Measurements from ENCODE around the gene CPNE7. TPM values are rescaled to one million over a fixed set of nuclear protein-coding genes. Genes with fewer than 3 reads are reported as not detected.
"Not testable (repeated sequence)": the region's sequence is repeated elsewhere in the genome, so short reads cannot be mapped to it uniquely, and the experiment has no call there.

CPNE7 gene
- total RNA-seq, 1 donor from 2014 or later = 5.5 TPM

DNA sequence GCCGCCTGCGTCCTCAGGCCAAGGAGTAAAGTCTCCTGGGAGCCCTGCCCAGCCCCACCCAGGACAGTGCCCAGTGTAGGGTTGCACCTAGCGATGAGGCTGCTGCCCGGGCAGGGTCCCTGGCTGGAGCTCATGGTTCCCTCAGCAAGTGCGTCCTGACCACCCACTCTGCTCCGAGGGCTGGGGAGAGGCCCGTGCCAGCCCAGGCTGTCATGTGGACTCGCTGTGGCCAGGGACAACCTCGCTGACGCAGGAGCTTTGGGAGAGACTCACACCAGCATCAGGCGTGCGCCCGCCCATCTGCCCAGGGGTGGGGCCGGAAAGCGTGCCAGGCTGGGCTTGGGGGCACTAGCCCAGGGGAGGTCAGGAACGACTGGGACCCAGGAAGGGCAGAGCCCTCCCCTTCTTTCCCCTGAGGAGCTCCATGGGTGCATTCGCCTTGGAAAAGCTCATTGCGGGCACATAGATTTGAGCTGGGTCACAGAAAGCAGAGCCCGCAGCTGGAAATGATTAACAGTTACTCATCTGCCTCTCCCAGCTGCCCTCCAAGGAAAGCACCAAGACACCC lies 57.6 kb downstream of the CPNE7 start:
- no peaks in the 10 kb centered on the region for H3K4me1 Mint-ChIP-seq (ENCODE audit: unreplicated experiment)
- no peak for DNase-seq (ENCODE audit: low spot score)
- no peaks in the 10 kb centered on the region for H3K9me3 Mint-ChIP-seq (ENCODE audit: unreplicated experiment)
- TF ChIP-seq, protein P1, sequence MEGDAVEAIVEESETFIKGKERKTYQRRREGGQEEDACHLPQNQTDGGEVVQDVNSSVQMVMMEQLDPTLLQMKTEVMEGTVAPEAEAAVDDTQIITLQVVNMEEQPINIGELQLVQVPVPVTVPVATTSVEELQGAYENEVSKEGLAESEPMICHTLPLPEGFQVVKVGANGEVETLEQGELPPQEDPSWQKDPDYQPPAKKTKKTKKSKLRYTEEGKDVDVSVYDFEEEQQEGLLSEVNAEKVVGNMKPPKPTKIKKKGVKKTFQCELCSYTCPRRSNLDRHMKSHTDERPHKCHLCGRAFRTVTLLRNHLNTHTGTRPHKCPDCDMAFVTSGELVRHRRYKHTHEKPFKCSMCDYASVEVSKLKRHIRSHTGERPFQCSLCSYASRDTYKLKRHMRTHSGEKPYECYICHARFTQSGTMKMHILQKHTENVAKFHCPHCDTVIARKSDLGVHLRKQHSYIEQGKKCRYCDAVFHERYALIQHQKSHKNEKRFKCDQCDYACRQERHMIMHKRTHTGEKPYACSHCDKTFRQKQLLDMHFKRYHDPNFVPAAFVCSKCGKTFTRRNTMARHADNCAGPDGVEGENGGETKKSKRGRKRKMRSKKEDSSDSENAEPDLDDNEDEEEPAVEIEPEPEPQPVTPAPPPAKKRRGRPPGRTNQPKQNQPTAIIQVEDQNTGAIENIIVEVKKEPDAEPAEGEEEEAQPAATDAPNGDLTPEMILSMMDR (IDR thresholded peaks at IDR 0.05; ENCODE audit: unreplicated experiment) = no peak
- no peak overlapping the region for H3K27ac Mint-ChIP-seq (ENCODE audit: unreplicated experiment)
- no peaks in the 10 kb centered on the region for H3K36me3 Mint-ChIP-seq (ENCODE audit: low read depth, unreplicated experiment)
- H3K27me3 Mint-ChIP-seq (ENCODE audit: unreplicated experiment) = peaks cover 9% of the 10 kb centered on the region
- H3K4me3 Mint-ChIP-seq (ENCODE audit: unreplicated experiment) = no peak overlapping the region

DNA sequence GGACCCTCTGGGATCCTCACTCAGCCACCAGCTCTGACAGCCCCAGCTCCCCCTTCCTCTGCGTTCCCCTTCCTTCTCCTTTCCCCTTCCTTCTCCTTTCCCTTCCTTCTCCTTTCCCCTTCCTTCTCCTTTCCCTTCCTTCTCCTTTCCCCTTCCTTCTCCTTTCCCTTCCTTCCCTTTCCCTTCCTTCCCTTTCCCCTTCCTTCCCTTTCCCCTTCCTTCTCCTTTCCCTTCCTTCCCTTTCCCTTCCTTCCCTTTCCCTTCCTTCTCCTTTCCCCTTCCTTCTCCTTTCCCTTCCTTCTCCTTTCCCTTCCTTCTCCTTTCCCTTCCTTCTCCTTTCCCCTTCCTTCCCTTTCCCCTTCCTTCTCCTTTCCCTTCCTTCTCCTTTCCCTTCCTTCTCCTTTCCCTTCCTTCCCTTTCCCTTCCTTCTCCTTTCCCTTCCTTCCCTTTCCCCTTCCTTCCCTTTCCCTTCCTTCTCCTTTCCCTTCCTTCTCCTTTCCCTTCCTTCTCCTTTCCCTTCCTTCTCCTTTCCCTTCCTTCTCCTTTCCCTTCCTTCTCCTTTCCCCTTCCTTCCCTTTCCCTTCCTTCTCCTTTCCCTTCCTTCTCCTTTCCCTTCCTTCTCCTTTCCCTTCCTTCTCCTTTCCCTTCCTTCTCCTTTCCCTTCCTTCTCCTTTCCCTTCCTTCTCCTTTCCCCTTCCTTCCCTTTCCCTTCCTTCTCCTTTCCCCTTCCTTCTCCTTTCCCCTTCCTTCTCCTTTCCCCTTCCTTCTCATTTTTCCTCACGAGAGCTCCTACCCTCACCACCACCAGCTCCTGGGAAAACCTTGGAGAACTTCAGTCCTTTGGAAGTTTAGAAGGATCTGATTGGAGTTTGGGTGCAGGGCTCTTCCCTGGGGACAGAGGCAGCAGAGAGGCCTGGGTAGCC lies 59.2 kb downstream of the CPNE7 start:
- not testable (repeated sequence) for H3K4me1 Mint-ChIP-seq (ENCODE audit: unreplicated experiment); DNase-seq (ENCODE audit: low spot score); H3K9me3 Mint-ChIP-seq (ENCODE audit: unreplicated experiment); H3K36me3 Mint-ChIP-seq (ENCODE audit: low read depth, unreplicated experiment); H3K27me3 Mint-ChIP-seq (ENCODE audit: unreplicated experiment); H3K4me3 Mint-ChIP-seq (ENCODE audit: unreplicated experiment)
- H3K27ac Mint-ChIP-seq (ENCODE audit: unreplicated experiment) = peak overlapping the region; percentile 24

DNA sequence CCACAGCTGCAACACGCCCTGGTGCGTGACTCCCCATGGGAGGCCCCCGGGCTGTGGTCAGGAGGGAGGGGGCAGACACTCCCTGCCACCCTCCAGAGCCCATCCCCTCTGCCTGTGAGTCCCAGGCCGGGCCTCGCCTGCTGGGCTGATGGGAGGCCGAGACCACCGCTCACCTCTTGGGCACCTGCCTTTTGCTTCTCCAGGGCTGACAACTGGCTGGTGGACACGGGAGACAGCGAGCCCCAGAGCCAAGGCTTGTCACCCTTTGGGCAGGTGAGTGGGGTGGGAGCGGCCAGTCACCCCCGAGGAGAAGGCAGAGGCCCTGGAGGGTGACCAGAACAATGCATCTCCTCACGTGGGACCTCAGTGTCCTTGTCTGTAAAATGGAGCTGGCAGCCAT lies 61.1 kb downstream of the CPNE7 start:
- H3K9me3 Mint-ChIP-seq (ENCODE audit: unreplicated experiment) = no peaks in the 10 kb centered on the region
- no peak overlapping the region for H3K4me3 Mint-ChIP-seq (ENCODE audit: unreplicated experiment)
- H3K27me3 Mint-ChIP-seq (ENCODE audit: unreplicated experiment) = peaks cover 6% of the 10 kb centered on the region
- H3K36me3 Mint-ChIP-seq (ENCODE audit: low read depth, unreplicated experiment) = no peaks in the 10 kb centered on the region
- H3K27ac Mint-ChIP-seq (ENCODE audit: unreplicated experiment) = no peak overlapping the region
- TF ChIP-seq, protein P1 (IDR thresholded peaks at IDR 0.05; ENCODE audit: unreplicated experiment) = no peak
- H3K4me1 Mint-ChIP-seq (ENCODE audit: unreplicated experiment) = peaks cover 9% of the 10 kb centered on the region
- DNase-seq (ENCODE audit: low spot score) = no peak

DNA sequence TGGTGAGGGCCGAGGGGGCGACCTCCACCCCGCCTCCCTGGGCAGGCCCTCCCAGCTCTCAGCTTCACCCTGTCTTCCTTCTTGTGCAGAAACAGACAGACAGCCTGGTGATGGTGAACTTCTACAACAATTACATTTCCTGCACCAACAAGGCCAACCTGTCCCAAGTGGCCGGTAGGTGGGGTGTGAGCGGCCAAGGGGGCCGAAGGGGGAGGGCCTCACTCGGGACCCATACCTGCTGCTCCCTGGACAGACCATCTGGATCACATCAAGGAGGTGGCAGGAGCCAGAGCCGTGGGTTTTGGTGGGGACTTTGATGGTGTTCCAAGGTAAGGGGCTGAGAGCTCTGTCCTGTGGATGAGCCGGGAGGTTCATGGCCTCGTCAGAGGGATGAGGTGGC lies 61.8 kb downstream of the CPNE7 start:
- H3K4me1 Mint-ChIP-seq (ENCODE audit: unreplicated experiment) = peaks cover 10% of the 10 kb centered on the region
- H3K27ac Mint-ChIP-seq (ENCODE audit: unreplicated experiment) = no peak overlapping the region
- no peak for DNase-seq (ENCODE audit: low spot score)
- peaks cover 4% of the 10 kb centered on the region for H3K27me3 Mint-ChIP-seq (ENCODE audit: unreplicated experiment)
- no peaks in the 10 kb centered on the region for H3K36me3 Mint-ChIP-seq (ENCODE audit: low read depth, unreplicated experiment)
- no peak overlapping the region for H3K4me3 Mint-ChIP-seq (ENCODE audit: unreplicated experiment)
- H3K9me3 Mint-ChIP-seq (ENCODE audit: unreplicated experiment) = no peaks in the 10 kb centered on the region
- TF ChIP-seq, protein P1 (IDR thresholded peaks at IDR 0.05; ENCODE audit: unreplicated experiment) = no peak

DNA sequence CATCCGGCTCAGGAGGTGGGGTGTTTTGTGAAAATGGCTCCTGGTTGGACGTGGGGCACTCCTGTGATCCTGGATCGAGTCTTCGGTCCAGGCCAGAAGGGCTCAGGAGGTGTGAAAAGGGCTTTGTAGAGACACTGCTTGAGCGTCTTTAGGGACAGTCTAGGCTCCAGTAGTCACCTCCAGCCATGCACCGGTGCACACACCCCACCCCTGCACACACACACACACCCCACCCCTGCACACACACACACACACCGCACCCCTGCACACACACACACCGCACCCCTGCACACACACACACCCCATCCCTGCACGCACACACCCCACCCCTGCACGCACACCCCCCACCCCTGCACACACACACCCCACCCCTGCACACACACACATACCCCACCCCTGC lies 62.9 kb downstream of the CPNE7 start:
- Mint-ChIP-seq H3K36me3 (ENCODE audit: low read depth, unreplicated experiment) (peaks cover under 1% of the 10 kb centered on the region), H3K27ac (ENCODE audit: unreplicated experiment) (no peak overlapping the region), H3K27me3 (ENCODE audit: unreplicated experiment) (peaks cover 9% of the 10 kb centered on the region), H3K9me3 (ENCODE audit: unreplicated experiment) (no peaks in the 10 kb centered on the region), H3K4me1 (ENCODE audit: unreplicated experiment) (peaks cover 16% of the 10 kb centered on the region), H3K4me3 (ENCODE audit: unreplicated experiment) (no peak overlapping the region)
- DNase-seq (ENCODE audit: low spot score) = no peak
- TF ChIP-seq, protein P1 (IDR thresholded peaks at IDR 0.05; ENCODE audit: unreplicated experiment) = no peak
